ENCODE data around the gene CLMP. TPM values are rescaled to one million over a fixed set of nuclear protein-coding genes. Genes with fewer than 3 reads are reported as not detected.

CLMP gene
- 16.3 to 24.2 TPM (median 21.4 TPM) in 5 replicates for total RNA-seq (2022; extraction: Qiagen RNA extraction)

GRCh38 chr11:123195188-123196059, at the start of gene CLMP:
CLMP (minus strand) TSS chr11:123195248; CDS start chr11:123194940, 308 bp downstream.

GRCh38 chr11:123061403-123062157, 133.5 kb downstream of the CLMP start, which contains the start of gene HSPA8:
HSPA8 (minus strand) TSS chr11:123062136; CDS start chr11:123061324, 812 bp downstream.

Other genes with a start within 250 kb of the CLMP start
- not detected in 5 replicates for gene BSX, start 213.4 kb downstream of the CLMP start, total RNA-seq (2022; extraction: Qiagen RNA extraction)
- gene HSPA8, start 133.1 kb downstream of the CLMP start, total RNA-seq (2022; extraction: Qiagen RNA extraction): 1,399 to 1,793 TPM (median 1,433 TPM) in 5 replicates
- gene GRAMD1B, start 235.0 kb upstream of the CLMP start, total RNA-seq (2022; extraction: Qiagen RNA extraction): 22.3 to 32.7 TPM (median 32.0 TPM) in 5 replicates

Data from A549 treated with Mapracorat at 1 μM for 4 hours (cell line).